ENCODE data around the gene CCND2. TPM values are rescaled to one million over a fixed set of nuclear protein-coding genes. Genes with fewer than 3 reads are reported as not detected.

Gene CCND2
- total and polyA plus RNA-seq, 4 donors: 0.50 to 16.5 (median 3.0) TPM

DNA sequence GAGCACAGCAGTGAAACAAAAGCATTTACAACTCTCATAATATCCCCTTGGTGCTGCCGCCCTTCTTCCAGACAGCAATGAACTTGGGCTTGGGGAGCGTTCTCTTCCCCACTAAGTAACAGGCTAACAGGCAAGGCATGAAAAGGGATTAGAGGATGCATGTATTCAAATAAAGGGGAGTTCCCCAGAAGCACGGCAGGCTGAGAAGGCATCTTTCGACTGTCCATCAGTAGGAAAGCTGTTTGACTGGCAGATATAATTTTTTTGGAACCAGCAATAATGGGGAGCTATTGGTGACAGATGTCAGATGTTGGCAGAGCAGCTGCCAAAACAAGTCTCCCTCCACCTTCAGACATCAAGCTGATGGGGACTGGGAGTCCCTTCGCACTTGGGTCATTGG, 38.2 kb downstream of the CCND2 start:
- Histone ChIP-seq H3K4me1 (ENCODE audit: control insufficient read depth in 4 of 4, insufficient read depth in 4 of 4, low read length in 3 of 4) (peaks cover 0 to 6% (median 2%) of the 10 kb centered on the region in 4 donors), H3K4me3 (ENCODE audit: low read depth in 1 of 3, low read length in 3 of 3) (no peak overlapping the region), H3K27me3 (ENCODE audit: control insufficient read depth in 4 of 4, insufficient read depth in 4 of 4, low read length in 3 of 4) (no peaks in the 10 kb centered on the region), H3K27ac (ENCODE audit: low read depth in 1 of 2, low read length in 2 of 2) (no peak overlapping the region), H3K9me3 (ENCODE audit: control insufficient read depth in 4 of 4, low read length in 3 of 4) (no peaks in the 10 kb centered on the region), H3K36me3 (ENCODE audit: control insufficient read depth in 4 of 4, insufficient read depth in 3 of 4, low read depth in 1 of 4, low read length in 3 of 4) (no peaks in the 10 kb centered on the region), H3K9ac (ENCODE audit: low read depth in 1 of 2, low read length in 2 of 2) (no peak overlapping the region)
- no peak for DNase-seq (ENCODE audit: low spot score)
- 90% methylated on average over 5 of the region's 5 CpGs for WGBS
- no peak for TF ChIP-seq SP1 (IDR thresholded peaks at IDR 0.05)
- TF ChIP-seq HNF4A (conservative IDR thresholded peaks at IDR 0.05): no peak
- no peak for TF ChIP-seq FOXA2 (IDR thresholded peaks at IDR 0.05)
- TF ChIP-seq, protein P1, sequence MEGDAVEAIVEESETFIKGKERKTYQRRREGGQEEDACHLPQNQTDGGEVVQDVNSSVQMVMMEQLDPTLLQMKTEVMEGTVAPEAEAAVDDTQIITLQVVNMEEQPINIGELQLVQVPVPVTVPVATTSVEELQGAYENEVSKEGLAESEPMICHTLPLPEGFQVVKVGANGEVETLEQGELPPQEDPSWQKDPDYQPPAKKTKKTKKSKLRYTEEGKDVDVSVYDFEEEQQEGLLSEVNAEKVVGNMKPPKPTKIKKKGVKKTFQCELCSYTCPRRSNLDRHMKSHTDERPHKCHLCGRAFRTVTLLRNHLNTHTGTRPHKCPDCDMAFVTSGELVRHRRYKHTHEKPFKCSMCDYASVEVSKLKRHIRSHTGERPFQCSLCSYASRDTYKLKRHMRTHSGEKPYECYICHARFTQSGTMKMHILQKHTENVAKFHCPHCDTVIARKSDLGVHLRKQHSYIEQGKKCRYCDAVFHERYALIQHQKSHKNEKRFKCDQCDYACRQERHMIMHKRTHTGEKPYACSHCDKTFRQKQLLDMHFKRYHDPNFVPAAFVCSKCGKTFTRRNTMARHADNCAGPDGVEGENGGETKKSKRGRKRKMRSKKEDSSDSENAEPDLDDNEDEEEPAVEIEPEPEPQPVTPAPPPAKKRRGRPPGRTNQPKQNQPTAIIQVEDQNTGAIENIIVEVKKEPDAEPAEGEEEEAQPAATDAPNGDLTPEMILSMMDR (IDR thresholded peaks at IDR 0.05; ENCODE audit: low read depth, low read length, missing input control): no peak
- TF ChIP-seq EGR1 (IDR thresholded peaks at IDR 0.05; ENCODE audit: low read depth in 2 of 2): no peak
- TF ChIP-seq GABPA (IDR thresholded peaks at IDR 0.05 in 1 of 2, conservative IDR thresholded peaks at IDR 0.05 in 1 of 2): no peak
- TF ChIP-seq TAF1 (conservative IDR thresholded peaks at IDR 0.05): no peak
- TF ChIP-seq, protein P2, sequence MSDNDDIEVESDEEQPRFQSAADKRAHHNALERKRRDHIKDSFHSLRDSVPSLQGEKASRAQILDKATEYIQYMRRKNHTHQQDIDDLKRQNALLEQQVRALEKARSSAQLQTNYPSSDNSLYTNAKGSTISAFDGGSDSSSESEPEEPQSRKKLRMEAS (IDR thresholded peaks at IDR 0.05): no peak
- TF ChIP-seq, protein P3, sequence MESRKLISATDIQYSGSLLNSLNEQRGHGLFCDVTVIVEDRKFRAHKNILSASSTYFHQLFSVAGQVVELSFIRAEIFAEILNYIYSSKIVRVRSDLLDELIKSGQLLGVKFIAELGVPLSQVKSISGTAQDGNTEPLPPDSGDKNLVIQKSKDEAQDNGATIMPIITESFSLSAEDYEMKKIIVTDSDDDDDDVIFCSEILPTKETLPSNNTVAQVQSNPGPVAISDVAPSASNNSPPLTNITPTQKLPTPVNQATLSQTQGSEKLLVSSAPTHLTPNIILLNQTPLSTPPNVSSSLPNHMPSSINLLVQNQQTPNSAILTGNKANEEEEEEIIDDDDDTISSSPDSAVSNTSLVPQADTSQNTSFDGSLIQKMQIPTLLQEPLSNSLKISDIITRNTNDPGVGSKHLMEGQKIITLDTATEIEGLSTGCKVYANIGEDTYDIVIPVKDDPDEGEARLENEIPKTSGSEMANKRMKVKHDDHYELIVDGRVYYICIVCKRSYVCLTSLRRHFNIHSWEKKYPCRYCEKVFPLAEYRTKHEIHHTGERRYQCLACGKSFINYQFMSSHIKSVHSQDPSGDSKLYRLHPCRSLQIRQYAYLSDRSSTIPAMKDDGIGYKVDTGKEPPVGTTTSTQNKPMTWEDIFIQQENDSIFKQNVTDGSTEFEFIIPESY (IDR thresholded peaks at IDR 0.05): no peak

DNA sequence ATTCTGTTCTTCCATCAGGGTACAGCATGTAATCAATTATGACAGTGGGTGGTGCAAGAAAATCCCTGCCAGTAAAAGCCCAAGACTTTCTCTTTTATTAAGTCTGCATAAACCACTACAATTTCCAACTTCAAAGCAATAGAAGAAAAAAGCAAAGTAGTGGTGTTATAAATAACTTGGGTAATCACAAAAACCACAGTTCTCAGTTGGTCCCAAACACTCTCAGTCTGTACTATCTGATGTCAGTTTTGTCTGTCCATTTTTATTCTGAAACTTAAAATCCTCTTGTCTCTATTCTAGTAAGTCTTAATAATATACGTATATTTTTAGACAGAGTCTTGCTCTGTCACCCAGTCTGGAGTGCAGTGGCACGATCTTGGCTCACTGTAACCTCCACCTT, 38.7 kb downstream of the CCND2 start:
- no peak overlapping the region for H3K4me3 ChIP-seq (ENCODE audit: low read depth in 1 of 3, low read length in 3 of 3)
- H3K9ac ChIP-seq (ENCODE audit: low read depth in 1 of 2, low read length in 2 of 2): no peak overlapping the region
- TF ChIP-seq TAF1 (conservative IDR thresholded peaks at IDR 0.05) (no peak), RAD21 (IDR thresholded peaks at IDR 0.05) (no peak), HNF4A (conservative IDR thresholded peaks at IDR 0.05) (no peak), FOXA1 (IDR thresholded peaks at IDR 0.05) (no peak), HNF4G (IDR thresholded peaks at IDR 0.05) (no peak), JUND (IDR thresholded peaks at IDR 0.05) (no peak), FOXA2 (IDR thresholded peaks at IDR 0.05) (no peak), GABPA (IDR thresholded peaks at IDR 0.05 in 1 of 2, conservative IDR thresholded peaks at IDR 0.05 in 1 of 2) (no peak), EGR1 (IDR thresholded peaks at IDR 0.05; ENCODE audit: low read depth in 2 of 2) (no peak), NR2F2 (IDR thresholded peaks at IDR 0.05) (no peak), RXRA (IDR thresholded peaks at IDR 0.05) (no peak)
- TF ChIP-seq, protein P1 (IDR thresholded peaks at IDR 0.05; ENCODE audit: low read depth, low read length, missing input control): no peak
- TF ChIP-seq, protein P3 (IDR thresholded peaks at IDR 0.05): no peak
- TF ChIP-seq, protein P2 (IDR thresholded peaks at IDR 0.05): no peak
- 88% methylated on average over 2 of the region's 2 CpGs for WGBS
- H3K4me1 ChIP-seq (ENCODE audit: control insufficient read depth in 4 of 4, insufficient read depth in 4 of 4, low read length in 3 of 4): peaks cover 0 to 6% (median 2%) of the 10 kb centered on the region in 4 donors
- H3K27ac ChIP-seq (ENCODE audit: low read depth in 1 of 2, low read length in 2 of 2): no peak overlapping the region
- H3K9me3 ChIP-seq (ENCODE audit: control insufficient read depth in 4 of 4, low read length in 3 of 4): no peaks in the 10 kb centered on the region
- no peak for DNase-seq (ENCODE audit: low spot score)
- no peaks in the 10 kb centered on the region for H3K36me3 ChIP-seq (ENCODE audit: control insufficient read depth in 4 of 4, insufficient read depth in 3 of 4, low read depth in 1 of 4, low read length in 3 of 4)
- H3K27me3 ChIP-seq (ENCODE audit: control insufficient read depth in 4 of 4, insufficient read depth in 4 of 4, low read length in 3 of 4): no peaks in the 10 kb centered on the region
